ENCODE results near the gene SCAMP4. TPM values are rescaled to one million over a fixed set of nuclear protein-coding genes. Genes with fewer than 3 reads are reported as not detected.

The SCAMP4 gene
- total RNA-seq, 2 donors from 2014 or later = 36.5 to 42.6 TPM

DNA sequence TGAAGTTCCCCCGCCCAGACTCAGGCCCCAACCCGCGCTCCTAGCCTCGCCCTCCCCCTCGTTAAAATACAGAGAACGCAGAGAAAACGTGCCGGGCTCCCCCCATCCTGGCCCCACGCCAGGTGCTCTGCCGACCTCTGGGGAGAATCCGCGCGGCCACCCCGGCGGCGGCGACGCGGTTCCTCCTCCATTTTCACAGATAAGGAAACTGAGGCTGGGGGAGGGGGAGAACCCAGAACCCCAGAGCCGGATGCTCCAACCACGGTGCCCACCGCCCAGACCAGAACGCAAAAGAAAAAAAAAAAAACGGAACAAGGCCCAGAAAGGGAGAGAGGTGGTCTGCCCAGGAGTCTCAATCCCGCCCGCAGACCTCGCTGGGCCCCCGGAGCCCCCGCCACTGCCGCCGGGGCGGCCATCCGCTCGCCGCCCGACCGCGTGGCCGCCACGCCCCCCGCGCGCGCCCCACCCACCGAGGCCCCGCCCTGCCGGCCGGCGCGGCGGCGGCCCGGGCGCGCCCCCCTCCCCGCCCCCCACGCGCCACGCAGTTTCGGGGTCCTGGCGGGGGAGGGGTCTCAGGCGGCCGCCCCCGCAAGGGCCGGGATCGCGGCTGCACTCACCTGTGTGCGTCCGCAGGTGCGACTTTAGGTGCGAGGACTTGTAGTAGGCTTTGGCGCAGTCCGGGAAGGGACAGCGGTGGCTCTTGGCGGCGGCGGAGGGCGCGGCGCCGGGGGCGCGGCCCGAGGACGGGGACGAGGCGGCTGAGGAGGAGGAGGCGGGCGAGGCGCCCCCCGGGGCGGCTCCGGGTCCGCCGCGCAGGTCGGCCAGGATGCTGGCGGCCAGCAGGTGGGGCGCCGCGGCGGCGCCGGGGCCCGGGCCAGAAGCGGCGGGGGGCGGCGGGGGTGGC lies 42.5 kb upstream of the SCAMP4 start:
- Mint-ChIP-seq H3K27ac (peak overlapping the region; percentile 85), H3K9me3 (no peaks in the 10 kb centered on the region), H3K36me3 (ENCODE audit: insufficient read depth in 2 of 2) (peaks cover 0 to 1% of the 10 kb centered on the region in 2 donors), H3K4me1 (ENCODE audit: low read depth) (peaks cover 34% of the 10 kb centered on the region), H3K4me3 (peak overlapping the region; percentile 95 to 99), H3K27me3 (ENCODE audit: low read depth) (no peaks in the 10 kb centered on the region)
- ATAC-seq (replicated peaks in 1 of 2) = peak; percentile 3 to 6
- peak; percentile 67 to 74 for DNase-seq

DNA sequence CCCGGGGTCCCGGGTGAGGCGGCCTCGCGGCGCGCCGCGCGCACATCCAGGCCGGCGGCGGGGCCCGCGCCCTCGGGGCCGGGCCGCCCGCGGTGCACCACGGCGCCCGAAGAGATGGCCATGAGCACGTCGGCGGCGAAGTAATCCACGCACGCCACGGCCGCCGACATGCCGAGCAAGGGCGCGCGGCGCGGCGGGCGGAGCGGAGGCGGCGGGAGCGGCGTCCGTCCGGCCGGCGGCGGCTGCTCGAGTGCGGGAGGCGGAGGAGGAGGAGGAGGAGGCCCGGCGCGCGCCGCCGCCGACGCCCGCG lies 41.9 kb upstream of the SCAMP4 start, which contains the start of gene KLF16:
Gene KLF16, minus strand, starts transcription at position 252 of the 310 bp plus-strand sequence. Its CDS starts 82 bp downstream, at position 170.
- H3K27me3 Mint-ChIP-seq (ENCODE audit: low read depth) = no peaks in the 10 kb centered on the region
- peak within 1 kb of the TSS; percentile 85 for H3K27ac Mint-ChIP-seq
- ATAC-seq (replicated peaks in 1 of 2) = peak; percentile 1 to 4
- peaks cover 0 to 1% of the 10 kb centered on the region in 2 donors for H3K36me3 Mint-ChIP-seq (ENCODE audit: insufficient read depth in 2 of 2)
- no peaks in the 10 kb centered on the region for H3K9me3 Mint-ChIP-seq
- DNase-seq = no peak
- H3K4me1 Mint-ChIP-seq (ENCODE audit: low read depth) = peaks cover 33% of the 10 kb centered on the region
- H3K4me3 Mint-ChIP-seq = peak within 1 kb of the TSS; percentile 95 to 99

DNA sequence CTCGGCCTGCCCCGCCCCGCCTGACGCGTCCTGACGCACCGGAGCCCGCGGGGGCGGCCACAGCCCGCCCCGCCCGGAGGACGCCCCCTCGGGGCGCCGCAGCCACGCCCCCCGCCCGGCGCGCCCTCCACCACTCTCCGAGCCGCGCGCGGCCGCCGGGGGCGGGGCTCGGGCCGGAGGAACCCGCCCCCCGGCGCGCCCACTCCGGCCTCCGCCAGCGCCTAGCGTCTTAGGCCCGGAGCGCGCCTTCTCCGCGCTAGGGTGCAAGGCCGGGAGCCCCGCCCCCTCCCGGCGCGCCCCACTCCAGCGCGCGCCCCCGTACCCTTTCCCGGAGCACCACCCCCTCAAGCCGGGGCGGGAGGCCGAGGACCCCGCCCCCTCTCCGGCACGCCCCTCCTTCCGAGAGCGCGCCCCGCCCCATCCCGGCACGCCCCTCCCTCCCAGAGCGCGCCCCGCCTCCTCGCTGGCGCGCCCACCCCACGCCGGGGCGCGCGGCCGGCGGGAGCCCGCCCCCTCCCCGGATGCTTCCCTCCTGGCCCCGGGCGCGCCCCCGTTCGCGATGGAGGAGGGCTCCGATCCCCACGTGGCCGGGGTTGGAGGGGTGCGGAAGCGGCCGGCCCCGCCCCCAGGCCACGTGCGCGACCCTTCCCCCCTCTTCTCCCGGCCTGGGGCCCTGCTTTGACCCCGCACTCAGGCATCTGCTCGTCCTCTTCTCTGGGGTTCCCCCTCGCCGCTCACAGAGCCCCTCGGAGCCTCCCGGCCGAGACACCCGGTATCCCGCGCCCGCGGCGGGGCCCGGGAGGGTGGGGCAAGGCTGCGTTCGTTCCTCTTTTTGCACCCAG lies 41.3 kb upstream of the SCAMP4 start:
- H3K4me1 Mint-ChIP-seq (ENCODE audit: low read depth) = peaks cover 27% of the 10 kb centered on the region
- peaks cover 0 to 1% of the 10 kb centered on the region in 2 donors for H3K36me3 Mint-ChIP-seq (ENCODE audit: insufficient read depth in 2 of 2)
- no peaks in the 10 kb centered on the region for H3K27me3 Mint-ChIP-seq (ENCODE audit: low read depth)
- DNase-seq = peak; percentile 95 to 96
- ATAC-seq (replicated peaks in 1 of 2) = peak; percentile 74
- H3K27ac Mint-ChIP-seq = no peak overlapping the region
- H3K4me3 Mint-ChIP-seq = peak overlapping the region; percentile 79 to 84
- no peaks in the 10 kb centered on the region for H3K9me3 Mint-ChIP-seq

DNA sequence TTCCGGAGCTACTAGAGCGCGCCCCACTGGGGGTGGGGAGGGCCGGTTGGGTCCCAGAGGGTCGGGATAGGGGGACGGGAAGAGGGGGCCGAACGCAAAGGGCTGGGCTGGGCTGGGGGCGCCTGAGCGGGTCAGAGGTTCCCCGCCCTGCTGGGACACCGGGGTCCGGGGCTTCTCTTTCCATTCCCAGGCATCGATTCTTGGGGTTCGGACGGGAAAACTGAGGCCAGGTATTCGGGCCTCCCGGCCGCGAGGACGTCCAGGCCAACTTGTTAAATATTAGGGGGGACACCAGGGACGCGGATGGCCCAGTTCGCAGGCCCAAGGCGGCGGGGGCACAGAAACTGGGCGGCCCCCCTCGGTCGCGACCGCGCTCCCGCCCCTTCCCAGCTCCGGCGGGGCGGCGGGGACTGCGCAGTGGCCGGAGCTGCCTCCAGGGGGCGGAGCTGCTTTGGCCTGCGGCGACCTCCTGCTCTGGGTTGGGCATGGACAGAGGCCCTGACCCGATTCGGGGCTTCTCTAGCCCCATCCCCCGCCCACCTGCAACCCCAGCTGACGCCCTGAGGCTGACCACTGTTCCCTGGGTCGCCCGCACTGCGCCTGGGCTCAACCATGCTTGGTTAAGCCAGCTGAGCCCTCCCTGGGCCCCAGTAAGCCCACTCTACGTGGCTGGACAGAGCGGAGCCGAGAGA lies 40.6 kb upstream of the SCAMP4 start:
- H3K27ac Mint-ChIP-seq = peak overlapping the region; percentile 33

GRCh38 chr19:1865172-1866010 lies 39.8 kb upstream of the SCAMP4 start:
- Mint-ChIP-seq H3K4me3 (peak overlapping the region; percentile 79 to 84), H3K27me3 (ENCODE audit: low read depth) (no peaks in the 10 kb centered on the region), H3K9me3 (no peaks in the 10 kb centered on the region), H3K27ac (peak overlapping the region; percentile 12), H3K4me1 (ENCODE audit: low read depth) (peaks cover 21% of the 10 kb centered on the region), H3K36me3 (ENCODE audit: insufficient read depth in 2 of 2) (peaks cover 0 to 4% of the 10 kb centered on the region in 2 donors)
- no peak for ATAC-seq (replicated peaks in 1 of 2)
- no peak for DNase-seq

More for the DNA sequence above, 40.6 kb upstream of the SCAMP4 start:
- H3K4me3 Mint-ChIP-seq = peak overlapping the region; percentile 79 to 84
- peaks cover 22% of the 10 kb centered on the region for H3K4me1 Mint-ChIP-seq (ENCODE audit: low read depth)
- H3K9me3 Mint-ChIP-seq = no peaks in the 10 kb centered on the region
- no peaks in the 10 kb centered on the region for H3K27me3 Mint-ChIP-seq (ENCODE audit: low read depth)
- peaks cover 0 to 1% of the 10 kb centered on the region in 2 donors for H3K36me3 Mint-ChIP-seq (ENCODE audit: insufficient read depth in 2 of 2)
- ATAC-seq (replicated peaks in 1 of 2) (peak; percentile 30 to 43), DNase-seq (peak; percentile 79 to 82)

DNA sequence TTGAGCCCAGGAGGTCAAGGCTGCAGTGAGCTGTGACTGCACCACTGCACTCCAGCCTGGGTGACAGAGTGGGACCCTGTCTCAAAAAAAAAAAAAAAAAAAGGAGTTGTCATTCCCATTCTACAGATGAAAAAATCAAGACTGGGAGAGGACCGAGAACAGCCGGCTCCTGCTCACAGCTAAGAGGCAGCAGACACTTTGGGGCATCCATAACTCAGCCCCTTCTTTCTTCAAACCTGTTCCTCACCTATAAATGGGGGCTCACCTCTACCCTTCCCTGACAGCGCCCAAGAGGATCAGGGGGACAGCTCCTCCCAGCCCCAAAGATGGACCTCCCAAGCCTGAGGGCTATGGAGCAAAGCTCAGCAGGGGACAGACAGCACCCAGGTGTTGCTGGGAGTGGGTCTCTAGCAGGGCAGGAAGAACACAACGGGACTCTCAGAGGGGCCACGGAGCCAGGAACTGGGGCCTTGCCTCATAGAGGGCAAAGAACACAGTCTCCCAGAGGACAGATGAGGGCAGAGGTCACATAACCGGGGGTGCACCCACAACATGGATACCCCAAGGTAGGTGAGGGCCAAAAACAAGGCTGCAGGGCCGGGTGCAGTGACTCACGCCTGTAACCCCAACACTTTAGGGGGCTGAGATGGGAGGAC lies 38.4 kb upstream of the SCAMP4 start:
- ATAC-seq (replicated peaks in 1 of 2) (no peak), DNase-seq (no peak)
- no peak overlapping the region for H3K27ac Mint-ChIP-seq

DNA sequence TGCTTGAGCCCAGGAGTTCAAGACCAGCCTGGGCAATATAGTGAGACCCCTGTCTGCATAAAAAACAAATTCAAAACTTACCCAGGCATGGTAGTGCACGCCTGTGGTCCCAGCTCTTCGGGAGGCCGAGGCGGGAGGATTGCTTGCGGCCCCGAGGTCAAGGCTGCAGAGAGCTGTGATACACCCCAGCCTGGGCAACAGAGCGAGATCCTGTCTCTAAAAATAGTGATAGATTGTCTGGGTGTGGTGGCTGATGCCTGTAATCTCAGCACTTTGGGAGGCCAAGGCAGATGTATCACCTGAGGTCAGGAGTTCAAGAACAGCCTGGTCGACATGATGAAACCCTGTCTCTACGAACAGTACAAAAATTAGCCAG lies 37.9 kb upstream of the SCAMP4 start:
- no peaks in the 10 kb centered on the region for H3K9me3 Mint-ChIP-seq
- no peak overlapping the region for H3K27ac Mint-ChIP-seq
- H3K4me3 Mint-ChIP-seq = no peak overlapping the region
- DNase-seq (no peak), ATAC-seq (replicated peaks in 1 of 2) (no peak)
- H3K36me3 Mint-ChIP-seq (ENCODE audit: insufficient read depth in 2 of 2) = peaks cover 0 to 7% of the 10 kb centered on the region in 2 donors
- H3K4me1 Mint-ChIP-seq (ENCODE audit: low read depth) = peaks cover 11% of the 10 kb centered on the region
- no peaks in the 10 kb centered on the region for H3K27me3 Mint-ChIP-seq (ENCODE audit: low read depth)

More for the DNA sequence above, 38.4 kb upstream of the SCAMP4 start:
- H3K4me1 Mint-ChIP-seq (ENCODE audit: low read depth) = peaks cover 15% of the 10 kb centered on the region
- H3K27me3 Mint-ChIP-seq (ENCODE audit: low read depth) = no peaks in the 10 kb centered on the region
- H3K4me3 Mint-ChIP-seq = no peak overlapping the region
- H3K9me3 Mint-ChIP-seq = no peaks in the 10 kb centered on the region
- H3K36me3 Mint-ChIP-seq (ENCODE audit: insufficient read depth in 2 of 2) = peaks cover 0 to 7% of the 10 kb centered on the region in 2 donors

DNA sequence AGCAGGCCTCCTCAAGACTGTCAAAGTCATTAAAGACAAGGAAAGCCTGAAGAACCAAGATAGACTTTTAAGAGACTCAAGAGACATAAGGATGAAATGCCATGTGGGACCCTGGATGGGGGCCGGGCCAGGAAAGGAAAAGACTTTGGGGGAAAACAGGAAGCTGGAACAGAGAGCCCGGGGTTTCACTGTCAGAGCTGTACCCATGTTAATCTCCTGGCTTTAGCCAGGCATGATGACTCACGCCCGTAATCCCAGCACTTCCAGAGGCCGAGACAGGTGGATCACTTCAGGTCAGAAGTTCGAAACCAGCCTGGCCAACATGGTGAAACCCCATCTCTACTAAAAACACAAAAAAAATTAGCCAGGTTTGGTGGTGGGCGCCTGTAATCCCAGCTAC lies 36.2 kb upstream of the SCAMP4 start:
- H3K27me3 Mint-ChIP-seq (ENCODE audit: low read depth) = no peaks in the 10 kb centered on the region
- no peak overlapping the region for H3K4me3 Mint-ChIP-seq
- H3K9me3 Mint-ChIP-seq = no peaks in the 10 kb centered on the region
- no peak overlapping the region for H3K27ac Mint-ChIP-seq
- peaks cover 17% of the 10 kb centered on the region for H3K4me1 Mint-ChIP-seq (ENCODE audit: low read depth)
- no peak for DNase-seq
- peaks cover 0 to 7% of the 10 kb centered on the region in 2 donors for H3K36me3 Mint-ChIP-seq (ENCODE audit: insufficient read depth in 2 of 2)
- no peak for ATAC-seq (replicated peaks in 1 of 2)

DNA sequence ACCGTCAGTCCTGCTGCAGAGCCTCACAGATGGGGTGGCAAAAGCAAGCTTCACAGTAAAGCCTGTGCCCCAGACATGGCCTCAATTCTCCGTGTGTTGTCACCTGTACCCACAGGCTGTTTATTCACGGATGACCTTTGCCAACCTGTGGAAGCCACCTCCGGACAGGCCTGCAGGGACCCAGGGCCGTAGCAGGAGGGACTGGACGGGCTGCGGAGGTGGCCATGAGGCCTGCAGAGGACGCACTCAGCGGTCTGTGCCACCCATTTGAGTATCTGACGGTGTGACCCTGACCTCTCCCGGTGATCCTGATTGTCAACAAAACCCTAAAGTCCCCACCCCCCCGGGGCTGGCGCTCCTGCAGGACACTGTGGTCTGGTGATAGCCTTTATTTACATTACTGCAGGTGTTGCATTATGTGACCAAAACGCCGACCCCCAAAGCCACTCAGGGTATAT lies 34.0 kb upstream of the SCAMP4 start:
- DNase-seq (no peak), ATAC-seq (replicated peaks in 1 of 2) (no peak)
- Mint-ChIP-seq H3K27me3 (ENCODE audit: low read depth) (no peaks in the 10 kb centered on the region), H3K9me3 (no peaks in the 10 kb centered on the region), H3K36me3 (ENCODE audit: insufficient read depth in 2 of 2) (peaks cover 6 to 9% of the 10 kb centered on the region in 2 donors), H3K4me1 (ENCODE audit: low read depth) (peaks cover 28% of the 10 kb centered on the region), H3K27ac (no peak overlapping the region), H3K4me3 (no peak overlapping the region)

GRCh38 chr19:1871630-1872029 lies 33.6 kb upstream of the SCAMP4 start:
- no peak overlapping the region for H3K4me3 Mint-ChIP-seq
- DNase-seq (no peak), ATAC-seq (replicated peaks in 1 of 2) (no peak)
- peaks cover 6 to 9% of the 10 kb centered on the region in 2 donors for H3K36me3 Mint-ChIP-seq (ENCODE audit: insufficient read depth in 2 of 2)
- no peak overlapping the region for H3K27ac Mint-ChIP-seq
- H3K27me3 Mint-ChIP-seq (ENCODE audit: low read depth) = no peaks in the 10 kb centered on the region
- peaks cover 32% of the 10 kb centered on the region for H3K4me1 Mint-ChIP-seq (ENCODE audit: low read depth)
- H3K9me3 Mint-ChIP-seq = no peaks in the 10 kb centered on the region

- DNase-seq = no peak
- H3K4me3 Mint-ChIP-seq = peak overlapping the region; percentile 98 to 99
- H3K4me1 Mint-ChIP-seq (ENCODE audit: low read depth) = peaks cover 32% of the 10 kb centered on the region
- no peaks in the 10 kb centered on the region for H3K9me3 Mint-ChIP-seq
- no peak overlapping the region for H3K27ac Mint-ChIP-seq
- no peaks in the 10 kb centered on the region for H3K27me3 Mint-ChIP-seq (ENCODE audit: low read depth)
- ATAC-seq (replicated peaks in 1 of 2) = no peak
- peaks cover 6 to 9% of the 10 kb centered on the region in 2 donors for H3K36me3 Mint-ChIP-seq (ENCODE audit: insufficient read depth in 2 of 2)
Observed at GRCh38 chr19:1872807-1873523, 32.2 kb upstream of the SCAMP4 start.

Data from activated T-cell treated with anti-CD3 and anti-CD28 coated beads, Interleukin-2, amount 50 U/mL, for 72 hours (primary cell).